SK-N-MC (cell line): ENCODE measurements around the gene PINLYP.

ENCODE experiments used
- EZH2 ChIP-seq: fragments of 200-600 bp; sonication (generic); IDR thresholded peaks from one replicate; pipeline ENCODE4 v1.6.1; 2017; ENCODE audit warnings: antibody characterized with exemption
- POLR2AphosphoS5 ChIP-seq: IDR thresholded peaks from 2 replicates; pipeline ENCODE4 v1.6.1; 2012; ENCODE audit warnings: mild to moderate bottlenecking, low read depth, low read length, borderline replicate concordance

DNA sequence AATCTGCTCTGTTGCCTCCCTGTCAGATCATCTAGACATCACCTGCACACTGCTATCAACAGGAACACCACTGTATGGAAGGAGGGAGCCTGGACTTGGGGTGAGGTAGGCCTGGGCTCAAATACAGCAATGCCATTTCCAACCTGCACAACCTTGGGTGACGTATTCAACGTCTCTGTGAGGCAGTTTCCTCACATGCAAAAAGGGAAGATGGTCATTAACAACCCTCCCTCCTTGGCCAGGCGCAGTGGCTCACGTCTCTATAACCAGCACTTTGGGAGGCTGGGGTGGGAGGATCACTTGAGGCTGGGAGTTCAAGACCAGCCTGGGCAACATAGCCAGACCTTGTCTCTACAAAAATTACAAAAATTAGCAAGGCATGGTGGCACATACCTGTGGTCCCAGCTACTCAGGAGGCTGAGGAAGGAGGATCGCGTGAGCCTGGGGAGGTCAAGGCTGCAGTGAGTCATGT lies 13.3 kb upstream of the PINLYP start:
- TF ChIP-seq POLR2AphosphoS5 (no peak), EZH2 (no peak)
